LNCaP clone FGC (cell line): ENCODE measurements around the gene KMT2C.
"Not testable (repeated sequence)": the region's sequence is repeated elsewhere in the genome, so short reads cannot be mapped to it uniquely, and the experiment has no call there.

Experiments used
- DNase-seq: peaks from one replicate; pipeline ENCODE4 v3.0.0-alpha.2; 2011; ENCODE audit warnings: low read depth
- H3K4me3 ChIP-seq: 2 replicates; pipeline ENCODE4 v1.5.1; 2011; ENCODE audit warnings: mild to moderate bottlenecking, low read depth, low read length, control low read depth
- TF ChIP-seq, protein P1 (sequence below): IDR thresholded peaks from 2 replicates; pipeline ENCODE4 v1.5.1; 2012; ENCODE audit warnings: mild to moderate bottlenecking; ENCODE audit not compliant: control insufficient read depth, insufficient read depth; ENCODE audit errors: extremely low read depth

Gene KMT2C

DNA sequence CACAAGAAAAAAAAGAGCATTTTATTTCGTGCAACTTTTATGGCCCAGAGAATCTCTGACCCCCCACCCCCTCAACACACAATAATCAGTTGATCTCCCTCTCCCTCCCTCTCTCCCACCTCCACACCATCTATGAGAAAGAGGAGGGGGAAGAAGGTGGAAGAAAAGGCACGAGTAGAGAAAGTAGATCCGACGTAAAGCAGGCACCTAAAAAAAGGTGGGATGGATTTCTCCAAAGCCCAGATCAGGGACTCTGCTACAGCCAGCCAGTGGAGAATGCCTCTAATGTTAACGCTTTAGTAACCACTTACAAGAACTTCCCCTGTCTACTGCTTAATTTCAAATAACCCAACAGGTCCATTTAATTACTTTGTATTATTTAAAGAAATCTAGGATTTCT lies 24.4 kb downstream of the KMT2C start:
- TF ChIP-seq, protein P1, sequence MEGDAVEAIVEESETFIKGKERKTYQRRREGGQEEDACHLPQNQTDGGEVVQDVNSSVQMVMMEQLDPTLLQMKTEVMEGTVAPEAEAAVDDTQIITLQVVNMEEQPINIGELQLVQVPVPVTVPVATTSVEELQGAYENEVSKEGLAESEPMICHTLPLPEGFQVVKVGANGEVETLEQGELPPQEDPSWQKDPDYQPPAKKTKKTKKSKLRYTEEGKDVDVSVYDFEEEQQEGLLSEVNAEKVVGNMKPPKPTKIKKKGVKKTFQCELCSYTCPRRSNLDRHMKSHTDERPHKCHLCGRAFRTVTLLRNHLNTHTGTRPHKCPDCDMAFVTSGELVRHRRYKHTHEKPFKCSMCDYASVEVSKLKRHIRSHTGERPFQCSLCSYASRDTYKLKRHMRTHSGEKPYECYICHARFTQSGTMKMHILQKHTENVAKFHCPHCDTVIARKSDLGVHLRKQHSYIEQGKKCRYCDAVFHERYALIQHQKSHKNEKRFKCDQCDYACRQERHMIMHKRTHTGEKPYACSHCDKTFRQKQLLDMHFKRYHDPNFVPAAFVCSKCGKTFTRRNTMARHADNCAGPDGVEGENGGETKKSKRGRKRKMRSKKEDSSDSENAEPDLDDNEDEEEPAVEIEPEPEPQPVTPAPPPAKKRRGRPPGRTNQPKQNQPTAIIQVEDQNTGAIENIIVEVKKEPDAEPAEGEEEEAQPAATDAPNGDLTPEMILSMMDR: no peak
- H3K4me3 ChIP-seq: no peak overlapping the region
- DNase-seq: no peak

- TF ChIP-seq, protein P1: no peak
- no peak overlapping the region for H3K4me3 ChIP-seq
- no peak for DNase-seq
These were observed 29.3 kb downstream of the KMT2C start for GRCh38 chr7:152406491-152406890.

DNA sequence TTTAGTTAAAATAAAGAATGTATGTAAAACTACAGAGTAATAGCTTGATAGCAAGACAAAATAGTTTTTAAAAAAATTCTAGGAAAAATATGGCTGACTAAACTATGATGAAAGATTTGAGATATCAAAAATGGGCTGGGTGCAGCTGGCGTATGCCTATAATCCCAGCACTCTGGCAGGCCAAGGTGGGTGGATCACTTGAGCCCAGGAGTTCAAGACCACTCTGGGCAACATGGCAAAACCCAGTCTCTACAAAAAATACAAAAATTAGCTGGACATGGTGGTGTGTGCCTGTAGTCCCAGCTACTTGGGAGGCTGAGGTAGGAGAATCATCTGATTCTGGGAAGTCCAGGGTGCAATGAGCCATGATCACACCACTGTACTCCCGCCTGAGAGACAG lies 29.8 kb downstream of the KMT2C start:
- DNase-seq, H3K4me3 ChIP-seq: not testable (repeated sequence)

- TF ChIP-seq, protein P1: no peak
- no peak for DNase-seq
- H3K4me3 ChIP-seq: no peak overlapping the region
These were observed 32.1 kb downstream of the KMT2C start for GRCh38 chr7:152403726-152404125.

DNA sequence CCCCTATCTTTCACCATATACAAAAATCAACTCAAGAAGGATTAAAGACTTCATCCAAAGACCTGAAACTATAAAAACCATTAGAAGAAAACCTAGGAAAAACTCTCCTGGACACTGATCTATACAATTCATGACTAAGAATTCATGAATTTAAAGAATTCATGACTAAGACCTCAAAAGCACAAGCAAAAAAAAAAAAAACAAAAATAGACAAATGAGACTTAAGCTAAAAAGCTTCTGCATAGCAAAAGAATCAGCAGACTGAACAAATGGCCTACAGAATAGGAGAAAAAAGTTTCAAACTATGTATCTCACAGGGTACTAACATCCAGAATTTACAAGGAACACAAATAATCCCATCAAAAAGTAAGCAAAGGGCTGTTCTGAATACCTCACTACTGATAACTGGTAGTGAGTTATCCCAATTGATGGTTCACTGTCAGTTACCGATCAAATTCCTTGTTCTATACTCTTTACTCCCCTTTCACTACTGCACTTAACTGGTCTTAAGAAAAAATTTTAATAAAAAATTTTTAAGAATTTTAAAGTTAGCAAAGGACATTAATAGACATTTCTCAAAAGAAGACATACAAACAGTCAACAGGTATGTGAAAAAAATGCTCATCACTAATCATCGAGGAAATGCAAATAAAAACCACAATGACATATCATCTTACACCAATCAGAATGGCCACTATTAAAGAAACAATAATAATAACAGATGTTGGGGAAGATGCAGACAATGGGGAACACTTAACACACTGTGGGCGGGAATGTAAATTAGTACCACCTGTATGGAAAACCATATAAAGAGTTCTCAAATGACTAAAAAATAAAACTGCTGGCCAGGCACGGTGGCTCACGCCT lies 33.2 kb downstream of the KMT2C start:
- no peak overlapping the region for H3K4me3 ChIP-seq
- TF ChIP-seq, protein P1: no peak
- DNase-seq: no peak

DNA sequence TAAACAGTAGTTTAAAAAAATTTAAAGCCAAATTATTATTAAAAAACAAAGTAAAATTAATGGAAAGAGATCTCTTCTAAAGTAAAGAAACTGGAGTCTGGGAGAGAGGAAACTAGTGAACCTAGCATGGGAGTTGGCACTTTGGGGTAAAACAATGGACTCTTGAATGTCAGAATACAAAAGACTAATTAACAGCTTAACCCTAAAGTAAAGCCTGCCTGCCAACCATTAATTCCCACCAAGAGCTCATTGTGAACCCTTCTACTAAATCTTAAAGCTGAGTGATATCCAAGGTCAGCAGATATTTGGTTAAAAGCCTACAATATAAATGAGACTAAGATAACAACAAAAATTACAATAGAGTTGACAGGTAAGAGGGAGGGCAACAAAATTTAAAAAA lies 36.5 kb downstream of the KMT2C start:
- DNase-seq: no peak
- TF ChIP-seq, protein P1: no peak

DNA sequence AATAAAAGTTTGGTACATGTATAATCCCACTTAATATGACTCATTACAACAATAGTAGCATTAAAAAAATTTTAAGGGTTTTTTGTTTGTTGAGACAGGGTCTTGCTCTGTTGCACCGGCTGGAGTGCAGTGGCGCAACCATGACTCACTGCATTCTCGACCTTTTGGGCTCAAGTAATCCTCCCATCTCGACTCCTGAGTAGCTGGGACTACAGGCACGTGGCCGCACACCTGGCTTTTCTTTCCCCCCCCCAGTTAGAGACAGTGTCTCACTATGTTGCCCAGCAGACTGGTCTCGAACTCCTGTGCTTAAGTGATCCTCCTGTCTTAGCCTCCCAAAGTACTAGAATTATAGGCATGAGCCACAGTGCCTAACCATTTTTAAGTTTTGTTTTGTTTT lies 40.7 kb downstream of the KMT2C start:
- TF ChIP-seq, protein P1: no peak
- DNase-seq: no peak
- no peak overlapping the region for H3K4me3 ChIP-seq

More for the DNA sequence above, 36.5 kb downstream of the KMT2C start:
- H3K4me3 ChIP-seq: no peak overlapping the region

DNA sequence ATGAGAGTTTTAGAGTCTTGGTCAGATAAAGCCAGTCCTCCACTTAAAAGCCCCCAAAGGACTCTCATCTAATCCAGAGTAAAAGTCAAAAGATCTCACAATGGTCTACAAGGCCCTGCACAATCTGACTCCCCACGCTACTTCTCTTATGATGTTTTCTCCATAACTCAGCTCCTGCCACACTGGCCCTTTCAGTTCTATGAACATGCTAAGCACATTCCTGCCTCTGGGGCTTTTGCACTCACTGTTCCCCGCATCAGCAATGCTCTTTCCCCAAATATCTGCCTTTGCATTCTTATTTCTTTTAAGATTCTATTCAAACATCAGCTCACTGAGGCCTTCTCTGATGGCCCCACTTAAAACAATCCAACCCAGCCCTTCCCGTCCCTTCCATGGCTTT lies 41.6 kb downstream of the KMT2C start:
- not testable (repeated sequence) for DNase-seq, H3K4me3 ChIP-seq
